BJ (cell line): Measurements from ENCODE around the gene CELA3A. TPM values are rescaled to one million over a fixed set of nuclear protein-coding genes. Genes with fewer than 3 reads are reported as not detected.
"Not testable (repeated sequence)": the region's sequence is repeated elsewhere in the genome, so short reads cannot be mapped to it uniquely, and the experiment has no call there.

Experiments
- CTCF ChIA-PET: fragments of 350-600 bp; formaldehyde crosslinking; extraction: SDS; loops from one replicate; lab custom pipeline; 2021; ENCODE audit warnings: antibody characterized with exemption, inconsistent platforms; lab: Yijun Ruan, JAX
- POLR2A ChIA-PET: fragments of 300-600 bp; sonication (Branson Sonifier 250); formaldehyde crosslinking; extraction: SDS; loops from one replicate; lab custom pipeline; 2021; ENCODE audit warnings: antibody characterized with exemption; lab: Charles Lee
- DNase-seq: peaks from one replicate; pipeline ENCODE4 v3.0.0-alpha.2; 2011; ENCODE audit warnings: low read depth
- H3K27me3 ChIP-seq: 2 replicates; pipeline ENCODE4 v1.6.0; 2011; ENCODE audit warnings: low read length; ENCODE audit not compliant: control insufficient read depth, insufficient read depth
- H3K36me3 ChIP-seq: 2 replicates; pipeline ENCODE4 v1.5.1; 2011; ENCODE audit warnings: low read length; ENCODE audit not compliant: control insufficient read depth, insufficient read depth
- H3K4me3 ChIP-seq: 2 replicates; pipeline ENCODE4 v1.5.1; 2011; ENCODE audit warnings: low read depth, mild to moderate bottlenecking, control low read depth, low read length
- CTCF ChIP-seq: IDR thresholded peaks from 2 replicates; pipeline ENCODE4 v1.5.1; 2011; ENCODE audit warnings: low read depth, mild to moderate bottlenecking, control low read depth, inconsistent platforms, low read length, moderate library complexity; ENCODE audit not compliant: insufficient read depth
- polyA plus RNA-seq: library from polyadenylated mRNA; depleted of rRNA; stranded (reverse); fragments of >200 nt; gene quantifications from 2 replicates; pipeline ENCODE4 v1.2.3, GENCODE V29; 2011

CELA3A gene
- polyA plus RNA-seq, 1 experiment: not detected

DNA sequence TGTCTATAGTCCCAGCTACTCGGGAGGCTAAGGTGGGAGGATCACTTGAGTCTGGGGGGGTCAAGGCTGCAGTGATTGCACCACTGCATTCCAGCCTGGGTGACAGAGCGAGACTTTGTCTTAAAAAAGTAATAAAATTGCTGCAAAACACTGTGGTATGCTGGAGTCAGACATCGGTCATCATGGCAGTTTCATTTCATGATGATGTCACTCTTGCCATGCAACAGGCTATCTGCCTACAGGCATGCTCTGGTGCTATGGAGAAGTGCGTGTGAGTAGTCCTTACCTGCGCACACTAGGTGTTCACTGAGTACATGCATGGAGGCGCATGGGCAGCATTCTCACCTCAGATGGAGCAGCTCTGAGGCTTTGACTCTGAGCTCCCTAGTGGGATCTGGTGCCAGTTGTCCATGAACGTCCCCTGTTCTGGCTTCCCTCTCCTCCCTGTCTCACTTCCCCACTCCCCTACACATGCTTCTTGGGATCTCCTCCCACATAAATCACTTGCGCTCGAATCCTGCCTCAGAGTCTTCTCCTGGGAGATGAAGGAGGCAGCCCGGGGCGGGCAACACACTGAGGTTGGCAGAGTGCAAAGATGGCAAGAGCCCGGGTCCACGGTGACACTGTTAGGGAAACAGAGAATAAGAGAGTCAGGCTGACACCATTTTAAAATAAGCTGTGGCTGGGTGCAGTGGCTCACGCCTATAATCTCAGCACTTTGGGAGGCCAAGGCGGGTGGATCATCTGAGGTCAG lies 35.0 kb upstream of the CELA3A start:
- no peaks in the 10 kb centered on the region for H3K36me3 ChIP-seq
- H3K27me3 ChIP-seq: no peaks in the 10 kb centered on the region
- peak; percentile 74 for DNase-seq
- no peak for TF ChIP-seq CTCF
- H3K4me3 ChIP-seq: no peak overlapping the region
- CTCF ChIA-PET: interaction anchor here (0.6 to 2.0 kb wide), 6 partner anchors 10 to 895 kb away, joined by 3 to 5 read pairs (median 3); no protein-coding TSS in a partner anchor
- POLR2A ChIA-PET: no interaction called here

GRCh38 chr1:21967216-21967615 lies 34.2 kb upstream of the CELA3A start:
- H3K4me3 ChIP-seq, H3K36me3 ChIP-seq, CTCF ChIA-PET, H3K27me3 ChIP-seq, DNase-seq: not testable (repeated sequence)
- POLR2A ChIA-PET: interaction anchor here (0.7 kb wide), 1 partner anchor 47 kb away, joined by 4 read pairs; no protein-coding TSS in a partner anchor

DNA sequence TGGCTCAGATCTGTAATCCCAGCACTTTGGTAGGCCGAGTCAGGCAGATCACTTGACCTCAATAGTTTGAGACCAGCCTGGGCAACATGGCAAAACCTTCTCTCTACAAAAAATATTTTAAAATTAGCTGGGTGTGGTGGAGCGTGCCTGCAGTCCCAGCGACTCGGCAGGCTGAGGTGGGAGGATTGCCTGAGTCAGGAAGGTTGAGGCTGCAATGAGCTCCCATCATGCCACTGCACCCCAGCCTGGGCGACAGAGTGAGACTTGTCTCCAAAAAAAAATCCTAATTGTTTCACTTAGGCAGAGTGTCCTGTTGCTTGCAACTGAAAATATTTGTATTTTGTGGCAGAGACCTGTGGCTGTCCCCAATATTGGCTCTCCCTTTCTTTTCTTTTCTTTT lies 32.4 kb upstream of the CELA3A start:
- DNase-seq, POLR2A ChIA-PET, CTCF ChIA-PET, H3K27me3 ChIP-seq, H3K4me3 ChIP-seq, H3K36me3 ChIP-seq: not testable (repeated sequence)

DNA sequence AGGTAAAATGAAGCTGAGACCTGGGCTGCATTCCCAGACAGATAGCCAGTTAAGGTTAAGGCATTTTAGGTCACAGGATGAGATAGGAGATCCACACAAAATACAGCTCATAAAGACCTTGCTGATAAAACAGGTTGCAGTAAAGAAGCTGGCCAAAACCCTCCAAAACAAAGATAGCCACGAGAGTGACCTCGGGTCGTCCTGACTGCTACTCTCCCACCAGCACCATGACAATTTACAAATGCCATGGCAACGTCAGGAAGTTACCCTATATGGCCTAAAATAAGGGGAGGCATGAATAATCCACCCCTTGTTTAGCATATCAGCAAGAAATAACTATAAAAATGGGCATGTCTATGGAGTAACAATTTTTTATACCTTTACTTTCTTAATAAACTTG lies 30.9 kb upstream of the CELA3A start:
- DNase-seq, H3K4me3 ChIP-seq, H3K36me3 ChIP-seq, H3K27me3 ChIP-seq, POLR2A ChIA-PET, CTCF ChIA-PET: not testable (repeated sequence)

DNA sequence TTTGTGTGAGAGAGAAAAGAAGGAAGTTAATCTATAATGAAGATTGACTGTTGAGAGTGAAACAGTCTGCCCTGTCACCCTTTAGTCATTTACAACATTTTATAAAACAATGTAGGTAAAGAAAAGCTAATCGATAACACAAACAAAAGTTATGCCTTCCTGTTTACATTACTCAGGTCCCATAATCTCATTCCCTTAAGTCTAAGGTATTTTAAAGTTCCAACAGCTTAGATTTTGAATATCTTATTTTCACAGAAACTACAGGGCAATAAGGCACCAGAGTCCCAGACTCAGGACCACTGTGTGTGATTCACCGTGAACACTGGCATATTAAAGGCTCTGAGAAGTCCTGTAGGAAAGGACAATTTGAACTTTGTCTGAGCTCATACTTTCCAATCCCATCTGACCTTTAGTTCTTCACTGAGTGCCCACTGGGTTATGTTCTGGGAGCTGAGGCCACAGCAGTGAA lies 28.4 kb upstream of the CELA3A start:
- H3K36me3 ChIP-seq, H3K4me3 ChIP-seq, H3K27me3 ChIP-seq, DNase-seq, CTCF ChIA-PET: not testable (repeated sequence)
- POLR2A ChIA-PET: interaction anchor here (0.6 kb wide), 1 partner anchor 458 kb away, joined by 3 read pairs; no protein-coding TSS in a partner anchor

- H3K27me3 ChIP-seq, CTCF ChIA-PET, H3K4me3 ChIP-seq, H3K36me3 ChIP-seq, DNase-seq, POLR2A ChIA-PET: not testable (repeated sequence)
Observed at GRCh38 chr1:21973948-21974347, 27.5 kb upstream of the CELA3A start.

- H3K4me3 ChIP-seq, CTCF ChIA-PET, H3K36me3 ChIP-seq, DNase-seq, POLR2A ChIA-PET, H3K27me3 ChIP-seq: not testable (repeated sequence)
Observed at GRCh38 chr1:21974699-21975098, 26.8 kb upstream of the CELA3A start.

- POLR2A ChIA-PET, H3K36me3 ChIP-seq, CTCF ChIA-PET, H3K27me3 ChIP-seq, DNase-seq, H3K4me3 ChIP-seq: not testable (repeated sequence)
Observed at GRCh38 chr1:21975296-21975695, 26.2 kb upstream of the CELA3A start.

DNA sequence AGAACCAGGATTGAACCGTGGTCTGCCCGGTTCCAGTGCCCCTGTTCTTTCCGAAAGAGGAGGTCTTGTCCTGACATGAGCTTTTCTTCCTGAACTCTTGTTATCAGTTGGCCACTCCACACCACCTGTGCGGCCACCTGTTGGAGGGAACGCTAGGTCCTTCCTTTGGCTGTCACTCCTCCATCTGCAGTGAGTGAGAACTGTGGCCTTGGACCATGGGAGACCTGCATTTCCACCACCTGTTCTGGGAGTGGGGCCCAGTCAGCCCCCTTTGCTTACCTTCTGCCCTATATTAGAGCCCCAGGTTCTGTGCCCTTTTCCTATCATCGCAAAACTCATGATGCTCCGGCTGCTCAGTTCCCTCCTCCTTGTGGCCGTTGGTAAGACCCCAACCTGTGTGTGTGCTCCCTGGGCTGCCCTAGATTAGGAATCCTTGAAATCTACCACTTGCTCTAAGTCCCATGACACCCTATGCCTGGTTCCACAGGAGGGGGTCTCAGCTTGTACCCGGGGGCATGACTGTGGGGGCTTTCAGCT lies 24.7 kb upstream of the CELA3A start, which contains the start of gene CELA3B:
Gene CELA3B, plus strand, starts transcription at position 320 of the 537 bp plus-strand sequence. Its CDS starts 18 bp downstream, at position 338.
- DNase-seq, H3K4me3 ChIP-seq, POLR2A ChIA-PET, CTCF ChIA-PET, H3K36me3 ChIP-seq, H3K27me3 ChIP-seq: not testable (repeated sequence)

DNA sequence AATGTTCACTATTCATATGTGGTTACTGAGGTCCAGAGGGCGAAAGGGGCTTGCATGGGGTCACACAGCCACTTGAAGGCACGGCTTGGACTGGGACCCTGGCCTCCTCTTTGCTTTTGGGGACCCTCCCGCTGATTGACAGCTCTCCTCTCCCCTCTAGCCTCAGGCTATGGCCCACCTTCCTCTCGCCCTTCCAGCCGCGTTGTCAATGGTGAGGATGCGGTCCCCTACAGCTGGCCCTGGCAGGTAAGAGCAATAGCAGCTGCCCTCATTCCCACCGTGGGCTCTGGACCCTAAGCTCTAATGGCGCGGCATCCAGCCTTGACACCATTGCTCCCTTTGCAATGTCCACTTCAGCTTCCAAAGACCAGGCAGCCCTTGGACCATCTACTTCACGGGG lies 23.2 kb upstream of the CELA3A start:
- DNase-seq, CTCF ChIA-PET, POLR2A ChIA-PET, H3K36me3 ChIP-seq, H3K4me3 ChIP-seq, H3K27me3 ChIP-seq: not testable (repeated sequence)

DNA sequence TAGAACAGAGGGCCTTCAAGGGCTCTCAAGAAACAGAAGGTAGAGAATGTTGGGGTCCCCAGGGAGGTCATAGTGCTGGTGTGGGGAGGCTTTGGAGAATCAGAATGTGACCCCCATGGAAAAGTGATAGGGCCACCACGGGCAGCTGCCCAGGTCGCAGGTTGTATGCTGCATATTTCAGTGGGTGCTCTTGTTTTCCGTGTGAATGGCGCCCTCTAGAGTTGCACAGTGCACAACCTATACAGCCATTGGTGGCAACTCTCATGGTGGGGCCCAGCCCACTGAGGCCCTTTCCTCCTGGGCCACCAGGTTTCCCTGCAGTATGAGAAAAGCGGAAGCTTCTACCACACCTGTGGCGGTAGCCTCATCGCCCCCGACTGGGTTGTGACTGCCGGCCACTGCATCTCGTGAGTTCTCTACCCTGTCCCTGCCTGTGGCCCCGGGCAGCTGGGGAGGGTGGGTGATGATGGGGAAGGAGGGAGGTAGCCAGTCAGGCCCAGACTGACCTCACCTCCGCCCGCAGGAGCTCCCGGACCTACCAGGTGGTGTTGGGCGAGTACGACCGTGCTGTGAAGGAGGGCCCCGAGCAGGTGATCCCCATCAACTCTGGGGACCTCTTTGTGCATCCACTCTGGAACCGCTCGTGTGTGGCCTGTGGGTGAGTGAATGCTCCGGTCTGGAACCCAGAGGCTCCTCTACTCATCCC lies 20.8 kb upstream of the CELA3A start:
- POLR2A ChIA-PET, H3K27me3 ChIP-seq, DNase-seq, H3K36me3 ChIP-seq, H3K4me3 ChIP-seq: not testable (repeated sequence)
- CTCF ChIA-PET: interaction anchor here (0.6 to 0.8 kb wide), 2 partner anchors 434 to 436 kb away, joined by 3 read pairs; no protein-coding TSS in a partner anchor
